ENCODE data around the gene RELB. TPM values are rescaled to one million over a fixed set of nuclear protein-coding genes. Genes with fewer than 3 reads are reported as not detected.

The RELB gene
- total and polyA plus RNA-seq, 2 donors from 2014 or later: 10.3 to 30.6 TPM

- intact Hi-C loops (cut with DNase I): no loop called here
- Histone ChIP-seq H3K4me3 (ENCODE audit: low read length in 3 of 3) (no peak overlapping the region), H3K36me3 (ENCODE audit: control insufficient read depth in 2 of 3, insufficient read depth in 3 of 3, low read length in 3 of 3) (peaks cover 0 to 28% (median 20%) of the 10 kb centered on the region in 3 donors), H3K9ac (ENCODE audit: low read length in 3 of 3) (no peak overlapping the region), H3K4me1 (ENCODE audit: control insufficient read depth in 2 of 3, insufficient read depth in 2 of 3, low read depth in 1 of 3, low read length in 3 of 3) (no peaks in the 10 kb centered on the region), H3K9me3 (ENCODE audit: control insufficient read depth in 2 of 3, insufficient read depth in 1 of 3, low read length in 3 of 3) (no peaks in the 10 kb centered on the region), H3K27me3 (ENCODE audit: control insufficient read depth, insufficient read depth, low read length) (no peaks in the 10 kb centered on the region), H3K27ac (ENCODE audit: low read depth in 2 of 2, low read length in 2 of 2) (no peak overlapping the region)
- DNase-seq (no peak), FAIRE-seq (no peak)
- no peak for TF ChIP-seq CTCF (IDR thresholded peaks at IDR 0.05; ENCODE audit: borderline replicate concordance, extremely low read depth, insufficient read depth)
These were observed 67.8 kb downstream of the RELB start for GRCh38 chr19:45069056-45069455.

GRCh38 chr19:45070214-45070613, 69.0 kb downstream of the RELB start:
- DNase-seq: no peak
- Histone ChIP-seq H3K9ac (ENCODE audit: low read length in 3 of 3) (no peak overlapping the region), H3K27me3 (ENCODE audit: control insufficient read depth, insufficient read depth, low read length) (no peaks in the 10 kb centered on the region), H3K9me3 (ENCODE audit: control insufficient read depth in 2 of 3, insufficient read depth in 1 of 3, low read length in 3 of 3) (no peaks in the 10 kb centered on the region), H3K36me3 (ENCODE audit: control insufficient read depth in 2 of 3, insufficient read depth in 3 of 3, low read length in 3 of 3) (peaks cover 0 to 23% (median 20%) of the 10 kb centered on the region in 3 donors), H3K4me3 (ENCODE audit: low read length in 3 of 3) (no peak overlapping the region), H3K27ac (ENCODE audit: low read depth in 2 of 2, low read length in 2 of 2) (no peak overlapping the region), H3K4me1 (ENCODE audit: control insufficient read depth in 2 of 3, insufficient read depth in 2 of 3, low read depth in 1 of 3, low read length in 3 of 3) (no peaks in the 10 kb centered on the region)
- FAIRE-seq: no peak
- TF ChIP-seq CTCF (IDR thresholded peaks at IDR 0.05; ENCODE audit: borderline replicate concordance, extremely low read depth, insufficient read depth): no peak
- intact Hi-C loops (cut with DNase I): no loop called here

GRCh38 chr19:45070861-45071544, 69.7 kb downstream of the RELB start:
- DNase-seq: no peak
- Histone ChIP-seq H3K4me1 (ENCODE audit: control insufficient read depth in 2 of 3, insufficient read depth in 2 of 3, low read depth in 1 of 3, low read length in 3 of 3) (no peaks in the 10 kb centered on the region), H3K36me3 (ENCODE audit: control insufficient read depth in 2 of 3, insufficient read depth in 3 of 3, low read length in 3 of 3) (peaks cover 0 to 20% (median 16%) of the 10 kb centered on the region in 3 donors), H3K9me3 (ENCODE audit: control insufficient read depth in 2 of 3, insufficient read depth in 1 of 3, low read length in 3 of 3) (no peaks in the 10 kb centered on the region), H3K27ac (ENCODE audit: low read depth in 2 of 2, low read length in 2 of 2) (no peak overlapping the region), H3K27me3 (ENCODE audit: control insufficient read depth, insufficient read depth, low read length) (no peaks in the 10 kb centered on the region), H3K9ac (ENCODE audit: low read length in 3 of 3) (no peak overlapping the region), H3K4me3 (ENCODE audit: low read length in 3 of 3) (no peak overlapping the region)
- intact Hi-C loops (cut with DNase I): no loop called here
- no peak for TF ChIP-seq CTCF (IDR thresholded peaks at IDR 0.05; ENCODE audit: borderline replicate concordance, extremely low read depth, insufficient read depth)
- FAIRE-seq: no peak

Measured in kidney (tissue), 14 donors.